GM18951 (cell line): Measurements from ENCODE around the gene CHRNA10.
"Not testable (repeated sequence)": the region's sequence is repeated elsewhere in the genome, so short reads cannot be mapped to it uniquely, and the experiment has no call there.

Source experiments
- POLR2A ChIP-seq: IDR thresholded peaks from 4 replicates; pipeline ENCODE4 v1.6.1; 2011; ENCODE audit warnings: mild to moderate bottlenecking; ENCODE audit not compliant: insufficient read length, insufficient read depth; ENCODE audit errors: extremely low read depth
- in situ Hi-C: fragments of 300-500 bp; cut with MboI; formaldehyde crosslinking; loops from one replicate; pipeline ENCODE4 v1.12.0; 2022; ENCODE audit warnings: low sequenced_read_pairs, mixed read lengths, inconsistent platforms; ENCODE audit not compliant: unreplicated experiment

The CHRNA10 gene

GRCh38 chr11:3658252-3658651 lies 12.9 kb downstream of the CHRNA10 start:
- in situ Hi-C loops: no loop called here
- no peak for TF ChIP-seq POLR2A

GRCh38 chr11:3657331-3657730 lies 13.9 kb downstream of the CHRNA10 start:
- in situ Hi-C loops: not testable (repeated sequence)

- in situ Hi-C loops: no loop called here
- no peak for TF ChIP-seq POLR2A
These were observed 15.6 kb downstream of the CHRNA10 start for GRCh38 chr11:3655547-3655946.

- in situ Hi-C loops: not testable (repeated sequence)
These were observed 18.7 kb downstream of the CHRNA10 start for GRCh38 chr11:3652514-3652913.

GRCh38 chr11:3649374-3649773 lies 21.8 kb downstream of the CHRNA10 start:
- in situ Hi-C loops: not testable (repeated sequence)

- in situ Hi-C loops: not testable (repeated sequence)
These were observed 22.3 kb downstream of the CHRNA10 start for GRCh38 chr11:3648843-3649242.

- no peak for TF ChIP-seq POLR2A
- in situ Hi-C loops: no loop called here
These were observed 25.6 kb downstream of the CHRNA10 start for GRCh38 chr11:3645552-3645951.

GRCh38 chr11:3644817-3645235 lies 26.4 kb downstream of the CHRNA10 start, which contains the start of gene ART1:
Gene ART1 (plus strand): TSS chr11:3645128. CDS start chr11:3659214, 14,086 bp downstream.
- in situ Hi-C loops: no loop called here
- TF ChIP-seq POLR2A: no peak

- in situ Hi-C loops: not testable (repeated sequence)
These were observed 28.1 kb downstream of the CHRNA10 start for GRCh38 chr11:3643102-3643546.

GRCh38 chr11:3642071-3642951 lies 28.9 kb downstream of the CHRNA10 start:
- in situ Hi-C loops: no loop called here
- no peak for TF ChIP-seq POLR2A

GRCh38 chr11:3641701-3642070 lies 29.5 kb downstream of the CHRNA10 start, which contains the start of gene ART5:
Gene ART5 (minus strand): TSS chr11:3641992. CDS start chr11:3641862, 130 bp downstream.
- TF ChIP-seq POLR2A: no peak
- in situ Hi-C loops: no loop called here

GRCh38 chr11:3641191-3641590 lies 30.0 kb downstream of the CHRNA10 start:
- in situ Hi-C loops: no loop called here
- no peak for TF ChIP-seq POLR2A

GRCh38 chr11:3639841-3640240 lies 31.3 kb downstream of the CHRNA10 start:
- in situ Hi-C loops: no loop called here
- no peak for TF ChIP-seq POLR2A

- no peak for TF ChIP-seq POLR2A
- in situ Hi-C loops: no loop called here
These were observed 32.7 kb downstream of the CHRNA10 start for GRCh38 chr11:3638513-3638912.

GRCh38 chr11:3637201-3637600 lies 34.0 kb downstream of the CHRNA10 start:
- in situ Hi-C loops: no loop called here
- TF ChIP-seq POLR2A: no peak
